Measurements from ENCODE around the gene SREBF1.

SREBF1 gene

GRCh38 chr17:17870247-17870646 lies 33.5 kb upstream of the SREBF1 start:
- Histone ChIP-seq H3K4me1 (peaks cover 12% of the 10 kb centered on the region), H3K27me3 (ENCODE audit: low read depth) (no peaks in the 10 kb centered on the region), H3K9me3 (no peaks in the 10 kb centered on the region), H3K4me3 (no peak overlapping the region), H3K36me3 (replicated peaks) (no peaks in the 10 kb centered on the region; the same call in 1 of the 2 replicates)
- DNase-seq (ENCODE audit: low spot score in 2 of 2), result no peak
- in situ Hi-C loops (cut with MboI; ENCODE audit: low sequenced_read_pairs), result no loop called here

GRCh38 chr17:17868641-17869522 lies 32.1 kb upstream of the SREBF1 start:
- Histone ChIP-seq H3K36me3 (replicated peaks) (no peaks in the 10 kb centered on the region; the same call in 1 of the 2 replicates), H3K9me3 (no peaks in the 10 kb centered on the region), H3K4me1 (peaks cover 12% of the 10 kb centered on the region), H3K4me3 (no peak overlapping the region), H3K27me3 (ENCODE audit: low read depth) (no peaks in the 10 kb centered on the region)
- in situ Hi-C loops (cut with MboI; ENCODE audit: low sequenced_read_pairs), result no loop called here
- peak; percentile 75 to 76 for DNase-seq (ENCODE audit: low spot score in 2 of 2)

GRCh38 chr17:17866897-17867296 lies 30.1 kb upstream of the SREBF1 start:
- in situ Hi-C loops (cut with MboI; ENCODE audit: low sequenced_read_pairs), result no loop called here
- no peaks in the 10 kb centered on the region; the same call in 1 of the 2 replicates for H3K36me3 ChIP-seq (replicated peaks)
- no peaks in the 10 kb centered on the region for H3K27me3 ChIP-seq (ENCODE audit: low read depth)
- no peaks in the 10 kb centered on the region for H3K9me3 ChIP-seq
- no peak for DNase-seq (ENCODE audit: low spot score in 2 of 2)
- peaks cover 12% of the 10 kb centered on the region for H3K4me1 ChIP-seq
- no peak overlapping the region for H3K4me3 ChIP-seq

- Histone ChIP-seq H3K4me1 (peaks cover 12% of the 10 kb centered on the region), H3K4me3 (no peak overlapping the region), H3K9me3 (no peaks in the 10 kb centered on the region), H3K27me3 (ENCODE audit: low read depth) (no peaks in the 10 kb centered on the region), H3K36me3 (replicated peaks) (no peaks in the 10 kb centered on the region; the same call in 1 of the 2 replicates)
- in situ Hi-C loops (cut with MboI; ENCODE audit: low sequenced_read_pairs), result no loop called here
- no peak for DNase-seq (ENCODE audit: low spot score in 2 of 2)
These were observed 29.6 kb upstream of the SREBF1 start for GRCh38 chr17:17866425-17866824.

GRCh38 chr17:17865035-17865434 lies 28.2 kb upstream of the SREBF1 start:
- in situ Hi-C loops (cut with MboI; ENCODE audit: low sequenced_read_pairs), result no loop called here
- peaks cover 12% of the 10 kb centered on the region for H3K4me1 ChIP-seq

DNA sequence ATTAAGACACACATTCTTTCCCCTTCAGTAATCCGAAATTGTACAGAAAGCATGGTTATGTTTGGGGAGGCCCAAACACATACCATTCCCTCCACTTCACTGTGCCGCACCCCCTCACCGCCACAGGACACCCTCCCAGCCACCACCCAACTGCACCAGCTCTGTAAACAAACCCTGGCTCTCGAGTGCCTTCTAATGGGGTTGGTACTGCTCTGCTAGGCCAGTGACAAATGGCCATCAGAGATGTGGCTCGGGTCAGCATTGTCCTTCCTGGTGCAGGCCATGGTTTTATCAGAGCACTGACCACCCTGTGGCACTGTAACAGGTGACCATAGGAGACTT lies 24.0 kb upstream of the SREBF1 start:
- Histone ChIP-seq H3K4me3 (no peak overlapping the region), H3K4me1 (no peaks in the 10 kb centered on the region; the same call in 1 of the 2 replicates), H3K9me3 (no peaks in the 10 kb centered on the region), H3K27me3 (ENCODE audit: low read depth) (no peaks in the 10 kb centered on the region), H3K36me3 (replicated peaks) (no peaks in the 10 kb centered on the region)
- in situ Hi-C loops (cut with MboI; ENCODE audit: low sequenced_read_pairs), result loop anchor here (5.0 kb wide), 2 partner anchors 48 to 183 kb away; no protein-coding TSS in a partner anchor
- no peak for DNase-seq (ENCODE audit: low spot score in 2 of 2)

More at GRCh38 chr17:17865035-17865434, 28.2 kb upstream of the SREBF1 start:
- no peak for DNase-seq (ENCODE audit: low spot score in 2 of 2)
- Histone ChIP-seq H3K36me3 (replicated peaks) (no peaks in the 10 kb centered on the region; the same call in 1 of the 2 replicates), H3K27me3 (ENCODE audit: low read depth) (no peaks in the 10 kb centered on the region), H3K4me3 (no peak overlapping the region), H3K9me3 (no peaks in the 10 kb centered on the region)

GRCh38 chr17:17859909-17860765 lies 23.4 kb upstream of the SREBF1 start:
- in situ Hi-C loops (cut with MboI; ENCODE audit: low sequenced_read_pairs), result loop anchor here (5.0 kb wide), 2 partner anchors 48 to 183 kb away; no protein-coding TSS in a partner anchor
- H3K4me1 ChIP-seq, result no peaks in the 10 kb centered on the region; the same call in 1 of the 2 replicates
- no peak overlapping the region for H3K4me3 ChIP-seq
- no peaks in the 10 kb centered on the region for H3K36me3 ChIP-seq (replicated peaks)
- H3K27me3 ChIP-seq (ENCODE audit: low read depth), result no peaks in the 10 kb centered on the region
- no peaks in the 10 kb centered on the region for H3K9me3 ChIP-seq
- DNase-seq (ENCODE audit: low spot score in 2 of 2), result peak; percentile 48 to 77

DNA sequence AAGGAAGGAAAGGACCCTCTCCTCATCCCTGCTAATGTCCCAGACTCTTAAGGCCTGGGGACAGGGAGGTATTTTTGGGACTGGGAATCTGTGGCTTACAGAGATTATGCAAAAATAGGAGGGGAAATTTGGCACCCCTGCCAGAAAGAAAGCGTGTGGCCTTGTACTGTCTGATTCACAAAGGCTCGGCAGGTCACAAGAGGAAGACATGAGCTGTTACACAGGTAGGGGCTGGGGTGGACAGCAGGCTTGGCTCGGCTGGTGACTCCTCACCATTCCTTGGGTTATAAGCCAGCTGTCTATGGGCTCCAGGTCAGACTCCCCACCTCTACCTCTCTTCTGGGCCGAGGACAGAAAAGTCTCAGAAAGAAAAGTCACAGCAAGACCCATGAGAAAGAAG lies 20.7 kb upstream of the SREBF1 start:
- Histone ChIP-seq H3K4me1 (peaks cover 4% of the 10 kb centered on the region), H3K4me3 (no peak overlapping the region), H3K27me3 (ENCODE audit: low read depth) (no peaks in the 10 kb centered on the region), H3K36me3 (replicated peaks) (no peaks in the 10 kb centered on the region), H3K9me3 (no peaks in the 10 kb centered on the region)
- no peak for DNase-seq (ENCODE audit: low spot score in 2 of 2)
- in situ Hi-C loops (cut with MboI; ENCODE audit: low sequenced_read_pairs), result no loop called here

GRCh38 chr17:17856386-17856785 lies 19.6 kb upstream of the SREBF1 start:
- H3K36me3 ChIP-seq (replicated peaks), result no peaks in the 10 kb centered on the region
- H3K4me1 ChIP-seq, result peaks cover 4% of the 10 kb centered on the region
- H3K9me3 ChIP-seq, result no peaks in the 10 kb centered on the region
- no peak overlapping the region for H3K4me3 ChIP-seq
- DNase-seq (ENCODE audit: low spot score in 2 of 2), result no peak
- no peaks in the 10 kb centered on the region for H3K27me3 ChIP-seq (ENCODE audit: low read depth)
- in situ Hi-C loops (cut with MboI; ENCODE audit: low sequenced_read_pairs), result no loop called here

DNA sequence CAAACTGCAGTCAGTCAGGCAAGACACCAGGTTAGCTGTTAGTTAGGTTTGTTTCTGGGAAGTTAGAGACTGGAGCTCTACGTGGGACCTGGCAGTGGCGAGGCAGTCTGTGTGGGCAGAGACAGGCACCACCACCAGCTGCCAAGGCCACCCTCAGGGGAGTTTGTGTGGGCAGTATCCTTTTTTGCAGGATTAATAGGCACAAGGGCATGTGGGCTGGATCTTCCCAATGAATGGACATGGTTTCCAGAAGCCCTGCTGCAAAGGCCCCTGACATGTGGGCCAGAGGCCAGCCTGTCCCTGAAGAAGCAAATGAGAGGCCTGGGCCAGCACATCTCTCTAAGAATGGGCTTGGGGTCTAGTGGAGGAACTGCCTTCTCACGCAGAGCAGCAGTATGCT lies 19.2 kb upstream of the SREBF1 start:
- in situ Hi-C loops (cut with MboI; ENCODE audit: low sequenced_read_pairs), result no loop called here
- H3K36me3 ChIP-seq (replicated peaks), result no peaks in the 10 kb centered on the region
- no peak overlapping the region for H3K4me3 ChIP-seq
- H3K4me1 ChIP-seq, result peaks cover 4% of the 10 kb centered on the region
- no peaks in the 10 kb centered on the region for H3K27me3 ChIP-seq (ENCODE audit: low read depth)
- DNase-seq (ENCODE audit: low spot score in 2 of 2), result no peak
- no peaks in the 10 kb centered on the region for H3K9me3 ChIP-seq

- DNase-seq (ENCODE audit: low spot score in 2 of 2), result peak in 1 of 2 experiments; percentile 34
- in situ Hi-C loops (cut with MboI; ENCODE audit: low sequenced_read_pairs), result no loop called here
- no peaks in the 10 kb centered on the region for H3K27me3 ChIP-seq (ENCODE audit: low read depth)
- H3K4me3 ChIP-seq, result no peak overlapping the region
- H3K4me1 ChIP-seq, result peaks cover 9% of the 10 kb centered on the region; the same call in 1 of the 2 replicates
- H3K36me3 ChIP-seq (replicated peaks), result no peaks in the 10 kb centered on the region
- H3K9me3 ChIP-seq, result no peaks in the 10 kb centered on the region
These were observed 17.1 kb upstream of the SREBF1 start for GRCh38 chr17:17853811-17854447.

DNA sequence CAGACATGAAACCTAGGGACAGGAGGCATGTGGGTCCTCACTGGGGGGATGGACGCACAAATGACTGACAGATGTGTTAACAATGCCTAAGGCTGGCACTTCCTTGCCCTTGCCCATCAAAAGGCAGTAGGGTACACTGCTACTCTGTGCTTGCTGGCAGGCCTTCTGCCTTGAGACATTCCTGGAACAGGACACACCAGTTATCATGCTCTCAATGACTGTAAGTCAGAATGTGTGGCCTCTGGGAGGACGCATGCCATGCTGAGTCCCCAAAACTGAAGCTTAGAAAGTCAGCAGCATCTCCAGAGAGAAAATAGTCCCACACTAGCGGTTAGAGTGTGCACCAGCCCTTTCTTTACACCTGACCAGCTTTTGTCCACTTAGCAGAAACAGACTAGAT lies 16.1 kb upstream of the SREBF1 start:
- Histone ChIP-seq H3K27me3 (ENCODE audit: low read depth) (no peaks in the 10 kb centered on the region), H3K36me3 (replicated peaks) (no peaks in the 10 kb centered on the region), H3K4me1 (peaks cover 9% of the 10 kb centered on the region; the same call in 1 of the 2 replicates), H3K4me3 (no peak overlapping the region), H3K9me3 (no peaks in the 10 kb centered on the region)
- in situ Hi-C loops (cut with MboI; ENCODE audit: low sequenced_read_pairs), result no loop called here
- DNase-seq (ENCODE audit: low spot score in 2 of 2), result no peak
